ENCODE data around the gene ZNF554.

Gene ZNF554

GRCh38 chr19:2800506-2800905 is 19.2 kb upstream of the ZNF554 start:
- Histone ChIP-seq H3K4me1 (ENCODE audit: control insufficient read depth, low read length) (no peaks in the 10 kb centered on the region), H3K9me3 (ENCODE audit: control insufficient read depth, insufficient read depth, low read length) (no peaks in the 10 kb centered on the region), H4K20me1 (ENCODE audit: control insufficient read depth, insufficient read depth, low read depth, low read length) (no peaks in the 10 kb centered on the region), H3F3A (ENCODE audit: control insufficient read depth, insufficient read depth) (no peaks in the 10 kb centered on the region; the same call in 1 of the 2 replicates), H3K79me2 (ENCODE audit: control insufficient read depth, low read length) (peaks cover 10% of the 10 kb centered on the region), H3K36me3 (ENCODE audit: control insufficient read depth, low read length) (peaks cover 86% of the 10 kb centered on the region), H3K27me3 (ENCODE audit: control insufficient read depth, low read length) (no peaks in the 10 kb centered on the region), H3K9me2 (replicated peaks; ENCODE audit: control insufficient read depth, low read length) (no peaks in the 10 kb centered on the region), H3K4me3 (ENCODE audit: low read length) (no peak overlapping the region), H3K4me2 (ENCODE audit: low read length) (no peak overlapping the region), H3K27ac (ENCODE audit: low read depth, low read length) (no peak overlapping the region)
- no peak for TF ChIP-seq EZH2phosphoT487 (IDR thresholded peaks at IDR 0.05; ENCODE audit: borderline replicate concordance, low read length)
- TF ChIP-seq CTCF (IDR thresholded peaks at IDR 0.05; ENCODE audit: low read depth, low read length, poor library complexity, severe bottlenecking) = no peak

GRCh38 chr19:2802826-2803225 is 16.8 kb upstream of the ZNF554 start:
- H3K4me1 ChIP-seq (ENCODE audit: control insufficient read depth, low read length) = no peaks in the 10 kb centered on the region

GRCh38 chr19:2803486-2804155 is 16.0 kb upstream of the ZNF554 start:
- Histone ChIP-seq H3K9me2 (replicated peaks; ENCODE audit: control insufficient read depth, low read length) (no peaks in the 10 kb centered on the region), H3K27me3 (ENCODE audit: control insufficient read depth, low read length) (no peaks in the 10 kb centered on the region), H3F3A (ENCODE audit: control insufficient read depth, insufficient read depth) (no peaks in the 10 kb centered on the region), H3K4me3 (ENCODE audit: low read length) (no peak overlapping the region), H3K36me3 (ENCODE audit: control insufficient read depth, low read length) (peaks cover 86% of the 10 kb centered on the region), H3K27ac (ENCODE audit: low read depth, low read length) (no peak overlapping the region), H3K9me3 (ENCODE audit: control insufficient read depth, insufficient read depth, low read length) (no peaks in the 10 kb centered on the region), H3K4me2 (ENCODE audit: low read length) (no peak overlapping the region), H4K20me1 (ENCODE audit: control insufficient read depth, insufficient read depth, low read depth, low read length) (no peaks in the 10 kb centered on the region), H3K4me1 (ENCODE audit: control insufficient read depth, low read length) (no peaks in the 10 kb centered on the region), H3K79me2 (ENCODE audit: control insufficient read depth, low read length) (peaks cover 6% of the 10 kb centered on the region; the same call in 1 of the 2 replicates)
- TF ChIP-seq CTCF (IDR thresholded peaks at IDR 0.05; ENCODE audit: low read depth, low read length, poor library complexity, severe bottlenecking) (no peak), EZH2phosphoT487 (IDR thresholded peaks at IDR 0.05; ENCODE audit: borderline replicate concordance, low read length) (no peak)

More at GRCh38 chr19:2802826-2803225, 16.8 kb upstream of the ZNF554 start:
- no peaks in the 10 kb centered on the region for H3F3A ChIP-seq (ENCODE audit: control insufficient read depth, insufficient read depth)
- no peak overlapping the region for H3K4me3 ChIP-seq (ENCODE audit: low read length)
- H4K20me1 ChIP-seq (ENCODE audit: control insufficient read depth, insufficient read depth, low read depth, low read length) = no peaks in the 10 kb centered on the region
- H3K36me3 ChIP-seq (ENCODE audit: control insufficient read depth, low read length) = peaks cover 85% of the 10 kb centered on the region
- no peak overlapping the region for H3K27ac ChIP-seq (ENCODE audit: low read depth, low read length)
- H3K27me3 ChIP-seq (ENCODE audit: control insufficient read depth, low read length) = no peaks in the 10 kb centered on the region
- TF ChIP-seq EZH2phosphoT487 (IDR thresholded peaks at IDR 0.05; ENCODE audit: borderline replicate concordance, low read length) (no peak), CTCF (IDR thresholded peaks at IDR 0.05; ENCODE audit: low read depth, low read length, poor library complexity, severe bottlenecking) (no peak)
- no peaks in the 10 kb centered on the region for H3K9me2 ChIP-seq (replicated peaks; ENCODE audit: control insufficient read depth, low read length)
- H3K79me2 ChIP-seq (ENCODE audit: control insufficient read depth, low read length) = peaks cover 6% of the 10 kb centered on the region; the same call in 1 of the 2 replicates
- H3K9me3 ChIP-seq (ENCODE audit: control insufficient read depth, insufficient read depth, low read length) = no peaks in the 10 kb centered on the region
- H3K4me2 ChIP-seq (ENCODE audit: low read length) = no peak overlapping the region

Data from DOHH2 (cell line).